ENCODE data around the gene PLXNA4. TPM values are rescaled to one million over a fixed set of nuclear protein-coding genes. Genes with fewer than 3 reads are reported as not detected.

Gene PLXNA4
- total RNA-seq, 1 experiment from 2014 or later = not detected

DNA sequence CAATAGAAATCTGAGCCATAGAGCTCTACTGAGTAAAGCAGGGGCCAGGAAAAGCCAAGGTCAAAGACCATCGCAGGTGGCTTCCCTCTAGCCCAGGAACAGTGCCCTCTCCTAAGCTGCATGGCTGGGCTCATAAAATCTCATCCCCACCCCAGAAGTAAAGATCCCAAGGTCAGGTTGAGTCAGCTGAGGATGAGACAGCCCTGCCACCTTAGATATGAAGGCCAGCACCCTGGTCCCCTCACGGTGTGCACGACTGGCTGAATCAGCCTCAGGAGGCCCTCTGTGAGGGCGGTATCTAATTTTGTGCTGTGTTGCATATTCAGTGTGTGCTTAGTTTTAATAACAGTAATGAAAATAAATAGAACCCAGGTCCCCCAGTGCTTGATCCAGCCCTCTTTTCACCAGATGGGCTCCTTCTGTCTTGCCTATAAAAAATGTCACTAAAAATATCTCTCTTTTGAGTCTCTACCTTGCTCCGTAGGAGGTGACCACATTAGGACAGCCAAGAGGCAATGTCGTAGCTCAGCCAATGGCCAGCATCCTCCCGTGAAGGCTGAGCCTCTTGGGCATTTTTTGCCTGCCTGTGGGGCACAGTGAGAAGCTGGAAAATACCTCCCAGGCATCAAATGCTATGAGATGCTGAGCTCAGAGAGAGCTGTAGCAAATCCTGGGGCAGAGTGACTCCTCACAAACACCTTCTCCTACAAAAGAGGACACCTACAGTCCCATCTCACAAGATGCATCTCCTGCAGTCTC lies 424.0 kb downstream of the PLXNA4 start:
- Histone ChIP-seq H3K4me3 (no peak overlapping the region), H3K36me3 (no peaks in the 10 kb centered on the region), H3K27me3 (no peaks in the 10 kb centered on the region), H3K9me3 (no peaks in the 10 kb centered on the region)
- no peak for DNase-seq

DNA sequence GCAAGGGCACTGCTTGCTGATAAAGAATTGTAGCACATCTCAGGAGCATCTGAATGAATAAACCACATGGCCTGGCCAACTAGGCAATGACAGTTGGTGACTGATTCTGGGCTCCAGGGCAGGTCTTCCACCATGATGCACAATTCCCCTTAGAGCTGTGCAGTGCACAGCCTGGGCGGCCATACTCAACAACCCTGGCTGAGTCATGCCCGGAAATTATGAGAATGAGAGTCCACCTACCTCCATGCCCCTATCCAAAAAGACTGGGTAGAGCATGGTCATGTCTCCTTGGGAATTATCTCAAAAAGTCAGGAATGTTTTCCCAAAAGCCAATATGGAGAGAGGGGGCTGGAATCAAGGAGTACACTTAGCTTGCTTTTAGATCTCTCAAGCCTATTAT lies 425.6 kb downstream of the PLXNA4 start:
- no peaks in the 10 kb centered on the region for H3K36me3 ChIP-seq
- no peaks in the 10 kb centered on the region for H3K9me3 ChIP-seq
- H3K27me3 ChIP-seq = no peaks in the 10 kb centered on the region
- no peak overlapping the region for H3K4me3 ChIP-seq
- DNase-seq = no peak

DNA sequence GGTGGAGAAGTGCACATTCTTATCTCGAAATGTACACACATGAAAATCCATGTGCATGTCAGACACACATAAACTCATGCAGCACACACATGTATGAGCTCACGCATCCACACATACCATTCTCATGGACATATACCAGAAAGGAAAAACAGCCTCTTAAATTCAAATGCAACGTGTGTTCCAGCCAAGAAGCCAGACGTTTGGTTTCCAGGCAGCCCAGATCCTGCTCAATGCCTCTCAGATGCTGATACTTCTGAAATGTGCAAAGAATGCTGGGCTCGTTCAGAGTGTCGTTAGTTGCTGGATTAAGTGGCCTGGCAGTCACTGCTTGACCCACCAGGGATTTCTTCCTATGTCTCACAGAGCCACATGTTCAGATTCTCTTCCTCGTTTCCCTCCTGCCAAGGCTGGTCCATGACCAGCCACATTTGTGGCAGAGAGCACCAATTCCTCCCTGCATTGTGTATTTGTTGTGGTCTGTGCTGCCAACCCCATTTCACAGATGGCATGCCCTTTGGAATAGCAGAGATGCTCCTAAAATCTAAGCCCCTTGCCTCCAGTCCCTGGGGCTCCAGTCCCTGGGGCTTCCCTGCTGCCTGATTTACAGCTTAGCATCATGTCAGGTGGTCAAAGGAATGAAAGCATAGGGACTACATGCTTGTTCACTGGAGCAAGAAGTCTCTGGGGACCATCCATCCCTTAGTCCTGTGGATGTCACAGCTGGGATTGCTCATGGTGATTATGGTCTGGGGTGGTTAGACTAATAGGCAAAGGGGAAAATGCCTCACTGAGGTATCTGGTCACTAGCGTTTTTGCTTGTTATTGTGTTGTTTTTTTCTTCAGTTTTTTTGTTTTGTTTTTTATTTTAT lies 426.6 kb downstream of the PLXNA4 start:
- no peak for DNase-seq
- H3K36me3 ChIP-seq = no peaks in the 10 kb centered on the region

DNA sequence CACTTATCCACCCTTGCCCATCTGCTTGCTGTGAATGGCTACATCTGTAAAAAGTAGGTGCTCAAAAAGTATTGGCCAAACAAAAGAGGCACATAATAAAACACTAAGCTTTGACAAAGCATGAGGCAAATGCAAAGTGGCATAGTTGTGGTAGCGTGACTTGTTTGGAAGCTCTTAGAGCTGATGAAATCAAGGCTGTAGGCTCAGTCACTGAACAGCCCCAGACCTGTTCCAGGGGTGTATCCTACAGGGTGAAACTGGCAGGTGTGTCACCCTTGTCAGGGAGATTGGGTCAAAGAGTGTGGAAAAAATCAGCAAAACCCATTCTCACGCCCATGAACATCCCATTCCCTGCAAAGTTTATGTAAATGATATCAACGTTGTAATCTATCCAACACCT lies 427.4 kb downstream of the PLXNA4 start:
- no peak for DNase-seq
- Histone ChIP-seq H3K9me3 (no peaks in the 10 kb centered on the region), H3K4me3 (no peak overlapping the region), H3K36me3 (no peaks in the 10 kb centered on the region), H3K27me3 (no peaks in the 10 kb centered on the region)

More for the DNA sequence above, 426.6 kb downstream of the PLXNA4 start:
- no peak overlapping the region for H3K4me3 ChIP-seq
- no peaks in the 10 kb centered on the region for H3K9me3 ChIP-seq
- no peaks in the 10 kb centered on the region for H3K27me3 ChIP-seq

DNA sequence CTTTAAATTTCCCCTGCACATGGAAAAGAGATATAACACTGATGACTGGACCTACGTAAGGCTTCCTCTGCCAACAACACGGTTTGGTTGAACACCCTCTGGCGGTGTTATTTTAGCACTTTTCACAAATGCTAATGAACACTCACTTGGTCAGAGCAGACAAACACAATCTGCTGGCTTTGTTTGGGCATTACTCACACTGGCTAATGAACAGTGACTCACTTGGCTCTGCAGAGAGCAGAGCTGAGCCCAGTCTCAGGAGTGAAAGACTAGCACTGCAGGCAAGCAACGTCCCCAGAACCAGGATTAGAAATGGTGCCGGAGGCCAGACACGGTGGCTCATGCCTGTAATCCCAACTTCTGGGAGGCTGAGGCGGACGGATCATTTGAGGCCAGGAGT lies 430.8 kb downstream of the PLXNA4 start:
- DNase-seq = peak; percentile 90
- no peaks in the 10 kb centered on the region for H3K36me3 ChIP-seq

DNA sequence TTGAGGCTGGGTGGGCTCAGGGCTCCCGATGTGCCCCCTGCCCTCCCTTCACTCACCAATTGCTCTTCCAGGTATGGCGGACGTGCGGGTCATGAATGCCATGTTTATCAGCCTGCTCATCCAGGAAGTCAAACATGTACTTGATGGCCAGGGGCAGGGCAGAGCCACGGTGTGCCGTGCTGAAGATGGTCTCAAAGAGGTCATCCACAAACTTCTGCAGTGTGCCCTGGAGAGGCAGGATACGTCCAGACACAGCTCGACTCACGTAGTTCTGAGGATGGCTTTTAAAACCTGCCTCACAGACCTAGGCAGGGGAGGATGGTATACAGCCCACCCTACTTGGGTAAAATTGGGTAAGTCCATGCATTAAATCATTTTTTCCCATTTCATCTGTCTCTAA lies 431.2 kb downstream of the PLXNA4 start:
- no peaks in the 10 kb centered on the region for H3K36me3 ChIP-seq
- no peaks in the 10 kb centered on the region for H3K27me3 ChIP-seq
- H3K9me3 ChIP-seq = no peaks in the 10 kb centered on the region
- no peak for DNase-seq
- H3K4me3 ChIP-seq = no peak overlapping the region

More for the DNA sequence above, 430.8 kb downstream of the PLXNA4 start:
- Histone ChIP-seq H3K27me3 (no peaks in the 10 kb centered on the region), H3K9me3 (no peaks in the 10 kb centered on the region), H3K4me3 (no peak overlapping the region)

DNA sequence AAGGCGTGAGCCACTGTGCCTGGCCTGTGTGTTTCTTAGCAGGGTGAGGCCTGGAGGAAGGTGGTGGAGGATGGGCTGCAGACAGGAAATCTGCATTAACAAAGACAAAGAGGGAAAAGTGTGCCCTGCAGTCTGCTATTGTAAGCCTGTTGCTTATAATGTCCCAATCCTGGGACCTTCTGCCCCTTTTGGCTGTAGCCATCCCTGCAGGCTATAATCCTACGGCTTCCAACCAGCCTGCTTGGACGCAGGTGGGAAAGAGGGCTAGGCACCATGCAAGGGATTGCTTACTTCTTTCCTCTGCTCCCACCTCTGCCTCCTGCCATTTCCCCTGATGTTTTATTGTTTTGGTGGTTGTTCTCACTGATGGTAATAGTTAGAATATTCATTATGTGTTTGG lies 434.3 kb downstream of the PLXNA4 start:
- no peaks in the 10 kb centered on the region for H3K27me3 ChIP-seq
- no peak overlapping the region for H3K4me3 ChIP-seq
- DNase-seq = no peak
- no peaks in the 10 kb centered on the region for H3K9me3 ChIP-seq
- H3K36me3 ChIP-seq = no peaks in the 10 kb centered on the region

DNA sequence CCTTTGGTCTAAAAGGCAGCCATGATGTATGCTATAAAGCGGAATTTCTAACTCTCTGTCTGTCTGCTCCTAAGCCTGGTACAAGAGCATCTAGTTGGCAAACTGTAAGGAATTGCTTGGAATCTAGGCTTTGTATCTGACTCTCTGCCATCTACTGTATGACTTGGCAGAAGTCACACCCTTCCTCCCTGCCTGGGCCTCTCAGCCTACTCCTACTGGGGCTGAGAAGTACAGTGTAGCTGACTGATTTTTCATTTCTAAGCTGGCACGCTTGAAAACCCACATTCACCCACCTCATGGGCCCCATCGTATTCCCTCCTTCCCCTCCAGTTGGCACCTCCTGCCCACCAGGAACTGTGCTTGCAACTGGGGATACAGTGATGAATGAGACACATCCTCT lies 435.2 kb downstream of the PLXNA4 start:
- H3K9me3 ChIP-seq = no peaks in the 10 kb centered on the region
- H3K36me3 ChIP-seq = no peaks in the 10 kb centered on the region
- H3K27me3 ChIP-seq = no peaks in the 10 kb centered on the region
- H3K4me3 ChIP-seq = no peak overlapping the region
- DNase-seq = peak; percentile 72

DNA sequence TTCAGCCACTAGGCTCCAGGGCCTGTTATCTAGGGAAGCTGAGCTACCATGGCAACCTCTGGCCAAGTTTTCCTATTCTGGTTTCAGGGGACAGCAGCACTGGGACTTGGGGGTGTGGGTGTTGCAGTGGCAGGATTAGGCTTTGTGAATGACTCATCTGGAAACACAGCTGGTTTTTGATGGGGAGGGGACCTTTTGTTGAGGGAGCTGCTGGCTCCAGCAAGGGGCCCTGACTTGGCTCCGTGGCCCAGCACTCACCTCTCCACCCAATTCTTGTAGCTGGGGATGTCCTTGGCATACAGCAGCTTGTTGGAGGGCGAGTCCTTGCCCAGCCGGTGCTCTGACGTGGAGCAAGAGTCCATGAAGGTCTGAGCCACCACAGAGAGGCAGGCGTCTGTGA lies 435.9 kb downstream of the PLXNA4 start:
- Histone ChIP-seq H3K36me3 (no peaks in the 10 kb centered on the region), H3K9me3 (no peaks in the 10 kb centered on the region)
- peak; percentile 46 for DNase-seq

DNA sequence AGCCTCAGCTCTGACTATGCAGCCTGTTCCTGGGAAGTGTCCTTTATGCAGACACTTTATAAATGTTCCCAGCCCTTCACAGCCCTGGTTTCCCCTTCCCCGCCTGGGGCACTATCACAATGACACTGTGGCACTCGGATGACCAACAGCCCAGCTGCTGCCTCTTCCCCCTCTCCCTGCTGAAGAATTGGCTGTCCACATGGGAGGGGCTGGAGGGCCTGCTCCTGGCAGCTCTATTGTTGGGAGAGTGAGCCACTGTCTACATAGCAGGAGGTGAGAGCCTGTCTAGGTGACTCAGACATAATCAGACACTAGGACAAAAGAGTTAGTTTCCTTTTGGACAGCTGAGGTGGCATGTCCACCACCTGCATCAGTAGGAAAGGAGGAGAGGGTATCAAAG lies 437.5 kb downstream of the PLXNA4 start:
- no peaks in the 10 kb centered on the region for H3K36me3 ChIP-seq
- DNase-seq = peak; percentile 35
- H3K4me3 ChIP-seq = no peak overlapping the region
- no peaks in the 10 kb centered on the region for H3K9me3 ChIP-seq
- no peaks in the 10 kb centered on the region for H3K27me3 ChIP-seq

More for the DNA sequence above, 435.9 kb downstream of the PLXNA4 start:
- Histone ChIP-seq H3K27me3 (no peaks in the 10 kb centered on the region), H3K4me3 (no peak overlapping the region)

DNA sequence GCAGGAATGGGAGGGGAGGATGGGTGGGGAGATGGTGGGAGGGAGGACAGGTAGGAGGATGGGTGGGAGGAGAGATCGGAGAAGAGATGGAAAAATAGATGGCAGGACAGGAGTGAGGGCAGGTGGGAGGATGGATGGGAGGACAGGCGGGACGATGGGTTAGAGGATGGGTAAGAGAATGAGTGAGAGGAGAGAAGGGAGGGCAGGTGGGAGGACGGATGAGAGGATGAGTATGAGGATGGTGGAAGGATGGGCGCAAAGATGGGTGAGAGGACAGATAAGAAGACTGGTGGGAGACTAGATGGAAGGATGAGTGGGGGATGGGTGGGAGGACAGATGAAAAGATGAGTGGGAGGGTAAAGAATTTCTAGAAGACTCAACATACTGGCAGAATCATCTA lies 438.6 kb downstream of the PLXNA4 start:
- no peak overlapping the region for H3K4me3 ChIP-seq
- DNase-seq = no peak
- no peaks in the 10 kb centered on the region for H3K9me3 ChIP-seq
- no peaks in the 10 kb centered on the region for H3K36me3 ChIP-seq
- no peaks in the 10 kb centered on the region for H3K27me3 ChIP-seq

DNA sequence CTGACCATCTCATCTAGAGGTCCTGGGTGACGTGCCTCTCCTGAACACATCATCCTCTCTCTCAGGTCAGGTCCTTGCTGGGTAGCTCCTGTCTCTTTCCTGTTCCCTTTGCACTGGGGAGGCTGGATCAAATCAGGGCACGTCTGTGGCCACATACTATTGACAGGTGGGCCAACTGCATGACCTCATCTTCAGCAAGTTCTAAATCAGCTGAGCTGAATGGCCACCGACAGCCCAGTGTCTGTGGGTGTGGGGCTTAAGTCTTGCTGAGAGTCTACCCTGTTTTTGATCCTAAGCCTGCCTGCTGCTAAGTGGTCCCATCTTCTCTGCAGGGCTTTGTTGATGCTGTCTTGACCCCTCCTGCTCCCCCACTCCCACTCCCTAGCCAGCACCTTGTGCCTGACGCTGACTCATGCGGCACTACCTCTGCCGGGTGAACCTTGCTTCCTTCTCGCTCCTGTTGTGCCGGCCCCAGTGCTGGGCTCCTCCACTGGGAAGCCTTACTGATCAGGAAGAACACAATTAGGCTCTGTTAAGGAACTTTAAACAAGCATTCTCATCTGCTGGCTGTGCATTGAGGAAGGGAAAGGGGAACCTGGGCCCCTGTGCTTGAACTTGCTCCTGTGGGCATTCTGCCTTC lies 440.4 kb downstream of the PLXNA4 start:
- Histone ChIP-seq H3K9me3 (no peaks in the 10 kb centered on the region), H3K4me3 (no peak overlapping the region), H3K36me3 (no peaks in the 10 kb centered on the region), H3K27me3 (no peaks in the 10 kb centered on the region)
- DNase-seq = no peak

DNA sequence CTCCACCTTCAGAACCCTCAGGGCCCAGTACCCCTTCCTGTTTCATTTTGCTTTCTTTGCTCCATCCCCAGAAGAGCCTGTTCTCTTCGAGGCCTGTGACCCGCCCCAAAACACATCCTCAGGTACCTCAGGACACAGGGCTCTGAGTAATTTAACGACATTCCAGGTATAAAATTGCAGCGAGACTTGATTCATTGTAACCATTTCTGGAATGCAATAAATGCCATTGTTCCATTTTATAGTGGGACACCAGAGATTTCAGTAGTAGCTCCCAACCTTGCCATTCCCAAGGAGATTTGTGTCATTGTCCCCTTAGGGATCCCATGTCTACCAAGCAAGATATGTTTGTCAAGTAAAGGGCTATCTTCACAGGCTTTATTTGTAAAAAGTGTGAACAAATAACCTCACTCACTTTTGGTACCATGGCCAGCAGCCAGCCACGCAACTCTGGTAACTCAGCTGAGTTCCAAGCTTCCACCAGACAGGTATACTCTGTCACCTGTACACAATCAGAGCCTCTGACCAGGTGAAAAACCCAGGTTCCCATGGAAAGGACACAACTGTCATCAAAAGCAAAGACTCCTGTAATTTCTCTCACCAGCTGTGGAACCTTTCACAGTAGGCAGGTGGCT lies 441.3 kb downstream of the PLXNA4 start:
- Histone ChIP-seq H3K9me3 (no peaks in the 10 kb centered on the region), H3K27me3 (no peaks in the 10 kb centered on the region), H3K36me3 (no peaks in the 10 kb centered on the region), H3K4me3 (no peak overlapping the region)
- no peak for DNase-seq

DNA sequence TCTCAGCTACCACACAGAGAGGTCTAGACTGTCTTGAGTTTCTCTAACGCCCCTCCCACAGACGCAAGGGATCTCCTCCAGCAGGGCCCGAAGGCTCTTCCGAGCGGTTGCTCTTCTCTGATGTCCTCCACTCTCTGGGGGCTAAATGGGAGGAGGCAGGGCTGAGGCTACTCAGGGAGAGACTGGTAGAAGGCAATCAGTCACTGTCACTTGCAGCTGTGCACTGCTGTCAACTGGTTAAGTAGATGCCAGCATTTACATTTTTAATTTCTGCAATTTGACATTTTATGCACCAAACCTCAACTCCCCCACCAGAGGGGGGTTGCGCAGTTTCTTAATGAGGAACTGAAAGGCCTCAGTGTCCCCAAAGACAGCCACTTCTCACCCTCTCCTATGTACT lies 442.8 kb downstream of the PLXNA4 start:
- Histone ChIP-seq H3K27me3 (no peaks in the 10 kb centered on the region), H3K4me3 (no peak overlapping the region), H3K9me3 (no peaks in the 10 kb centered on the region), H3K36me3 (no peaks in the 10 kb centered on the region)
- DNase-seq = no peak

DNA sequence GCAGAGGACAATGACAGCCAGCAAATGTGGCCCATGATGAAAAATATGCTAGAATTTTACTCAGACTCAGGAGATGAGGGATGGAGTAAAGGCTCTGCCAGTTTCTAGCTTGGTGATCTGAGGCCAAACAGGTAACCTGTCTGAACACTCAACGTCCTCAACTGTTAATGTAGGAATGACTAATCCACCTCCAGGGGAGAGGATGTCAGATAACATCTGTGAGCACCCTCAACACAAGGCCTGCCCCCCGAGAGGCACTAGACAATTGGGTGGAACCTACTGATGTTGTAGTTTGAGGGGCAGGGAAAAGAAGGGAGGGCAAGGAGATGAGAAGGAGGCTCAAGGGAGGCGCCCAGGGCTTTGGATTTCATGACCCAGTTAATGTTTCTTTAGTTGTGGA lies 445.1 kb downstream of the PLXNA4 start:
- H3K27me3 ChIP-seq = no peaks in the 10 kb centered on the region
- no peaks in the 10 kb centered on the region for H3K36me3 ChIP-seq
- H3K4me3 ChIP-seq = no peak overlapping the region
- H3K9me3 ChIP-seq = no peaks in the 10 kb centered on the region
- no peak for DNase-seq

DNA sequence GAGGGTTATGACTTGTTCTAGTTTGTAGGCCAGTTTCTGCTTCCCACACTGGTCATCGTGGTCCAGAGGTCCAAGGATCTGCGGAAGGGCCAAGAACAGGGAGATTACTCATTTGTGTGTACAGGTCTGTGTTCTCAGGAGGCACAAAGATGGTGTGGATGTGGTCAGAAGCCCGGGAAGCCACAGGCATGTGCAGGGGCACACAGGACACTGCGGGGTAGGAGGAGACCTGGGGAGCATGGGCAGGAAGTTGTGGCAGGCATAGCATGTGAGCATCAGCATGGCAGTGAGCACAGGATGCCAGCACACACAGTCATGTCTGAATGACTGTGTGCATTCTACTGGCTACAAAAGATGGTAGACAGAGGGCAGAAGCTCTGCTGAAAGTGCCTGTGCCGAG lies 445.8 kb downstream of the PLXNA4 start:
- Histone ChIP-seq H3K4me3 (no peak overlapping the region), H3K36me3 (no peaks in the 10 kb centered on the region), H3K9me3 (no peaks in the 10 kb centered on the region), H3K27me3 (no peaks in the 10 kb centered on the region)
- DNase-seq = no peak

Data from MG63 (cell line).